Stimulated activated CD8-positive, alpha-beta memory T cell treated with anti-CD3 and anti-CD28 coated beads, Interleukin-12 subunit alpha, Interleukin-12 subunit beta, amount 100 ng/mL, for 1 hour (primary cell): ENCODE measurements around the gene DNHD1.

Experiments
- DNase-seq: peaks from one replicate; pipeline ENCODE4 v3.0.0-alpha.2; 2020; ENCODE audit warnings: low read depth

DNHD1 gene, protein sequence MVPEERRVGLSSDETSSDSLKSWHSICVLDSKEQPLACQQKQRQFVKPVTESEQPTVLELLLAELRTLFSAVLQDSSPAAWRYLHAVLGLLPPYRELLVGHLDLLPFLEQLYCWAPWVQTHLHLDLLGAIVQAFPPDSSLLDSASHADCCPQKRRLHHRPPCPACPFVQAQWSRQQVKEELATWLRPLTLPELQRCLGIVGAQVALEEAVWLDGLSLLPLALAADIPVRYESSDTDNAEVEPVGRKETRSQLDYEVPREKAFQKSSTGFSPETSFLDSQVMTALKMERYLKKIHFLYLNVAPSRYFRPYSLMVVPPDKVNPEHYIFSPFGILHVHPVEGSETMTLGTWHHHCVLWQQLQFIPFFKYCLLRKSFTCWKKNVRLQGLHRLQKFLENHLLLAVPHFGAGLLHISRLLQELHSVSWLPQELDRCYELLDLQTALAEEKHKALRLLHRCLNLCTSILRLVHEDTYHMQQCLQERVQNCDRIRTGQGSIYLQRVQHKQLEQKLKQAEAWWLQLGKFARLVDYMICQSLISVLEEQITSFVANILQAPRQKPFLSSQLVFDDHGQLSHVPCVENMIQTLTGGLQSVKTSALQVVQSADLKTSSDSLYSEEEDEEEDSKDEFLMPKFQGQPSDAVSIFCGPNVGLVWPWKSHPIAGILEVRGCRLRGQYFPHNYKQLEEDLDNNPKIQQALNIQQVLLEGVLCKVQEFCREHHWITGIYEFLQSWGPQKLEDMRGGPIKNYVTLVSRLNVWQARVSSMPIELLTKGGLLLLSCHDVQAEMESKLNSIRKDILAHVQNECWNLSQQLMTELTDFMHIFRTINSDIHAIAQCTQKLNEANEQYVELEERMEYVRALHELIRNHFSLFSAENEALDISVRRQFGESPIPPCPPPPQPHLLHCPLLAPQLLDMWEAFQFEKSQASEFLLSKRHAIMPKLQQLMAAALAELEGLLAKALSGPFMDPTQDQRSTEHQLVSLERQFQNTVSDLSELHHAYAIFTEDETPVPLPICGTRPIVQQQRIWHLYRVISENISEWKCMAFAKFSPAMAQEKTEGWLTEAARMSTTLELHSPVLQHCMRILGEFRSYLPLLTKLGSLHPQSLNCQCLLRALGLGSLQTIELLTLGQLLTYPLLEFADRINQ (N-terminal part only)

DNA sequence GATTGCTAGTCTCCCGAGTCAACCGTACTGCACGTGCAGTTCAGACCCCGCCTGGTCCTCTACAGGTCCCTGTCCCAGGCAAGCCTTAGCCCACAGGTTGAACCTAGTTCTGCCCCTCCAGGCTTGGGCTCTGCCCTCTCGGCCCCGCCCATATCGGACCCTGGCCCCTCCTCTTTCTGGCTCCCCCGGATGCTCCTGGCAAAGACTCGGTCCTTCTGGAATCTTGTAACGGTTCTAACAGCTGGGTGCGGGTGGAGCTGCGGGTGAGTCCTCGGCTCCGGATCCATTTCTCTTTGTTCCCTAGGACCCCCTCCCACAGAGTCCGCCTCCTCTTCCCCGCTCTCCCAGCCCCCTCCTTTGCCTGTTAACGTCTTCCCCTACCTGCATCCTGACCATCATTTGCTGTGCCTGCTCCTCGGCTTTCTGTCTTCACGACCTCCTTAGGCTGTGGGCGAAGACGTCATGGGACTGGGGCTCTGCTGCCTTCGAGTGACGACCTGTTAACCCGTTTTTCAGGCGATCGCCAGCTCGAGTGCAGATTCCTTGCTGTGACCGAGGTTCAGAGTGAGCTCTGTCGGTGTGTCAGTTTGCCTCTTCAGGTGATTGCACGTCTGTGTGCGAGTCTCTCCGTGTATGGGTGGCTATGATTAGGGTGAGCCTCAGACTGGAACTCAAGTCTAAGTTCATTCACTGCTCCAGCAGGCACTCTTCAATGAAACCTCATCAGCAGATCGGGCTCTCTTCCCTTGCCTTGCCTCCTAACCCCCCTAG is at the start of gene DNHD1:
Gene DNHD1 (plus strand): TSS at position 212 of the 771 bp plus-strand sequence. CDS start 936 bp downstream, outside the sequence.
- no peak for DNase-seq

DNA sequence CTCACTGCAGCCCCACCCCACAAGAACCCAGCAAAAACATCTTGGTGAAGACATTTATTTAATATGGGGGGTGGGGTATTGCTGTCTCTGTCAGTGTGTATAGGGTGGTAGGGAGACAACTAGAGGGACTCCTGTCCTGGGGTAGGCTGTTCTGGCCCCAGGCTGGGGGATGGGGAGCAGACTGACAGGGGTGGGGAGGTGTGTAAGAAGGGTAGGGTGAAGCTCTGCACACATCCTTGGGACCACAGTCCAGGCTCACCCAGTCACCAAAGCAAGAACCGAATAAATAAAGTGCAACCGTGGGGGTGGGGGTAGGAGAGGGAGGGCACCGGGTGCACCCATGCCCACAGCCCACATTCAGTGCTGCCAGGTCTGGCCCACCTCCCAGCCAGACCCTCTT is 48.5 kb upstream of the DNHD1 start:
- no peak for DNase-seq

DNA sequence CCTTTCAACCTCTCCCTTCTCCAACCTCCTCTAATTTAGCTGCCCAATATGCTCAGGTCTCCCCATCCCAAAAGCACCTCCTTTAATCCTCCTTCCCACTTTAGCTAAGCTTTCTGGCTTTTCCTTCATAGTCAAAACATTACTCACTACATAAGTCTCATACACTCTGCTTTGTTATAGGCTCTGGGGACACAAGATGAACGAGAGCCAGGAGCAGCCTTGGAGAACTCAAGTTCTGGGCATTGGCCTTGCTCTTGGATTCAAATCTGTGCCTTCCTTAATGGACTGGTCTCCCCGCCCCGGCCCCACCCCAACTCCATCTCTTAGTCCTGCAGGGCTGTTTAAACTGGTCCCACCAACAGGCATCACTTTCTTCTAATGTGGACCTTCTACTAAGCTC is 44.9 kb upstream of the DNHD1 start:
- DNase-seq, result no peak

GRCh38 chr11:6453152-6453551 is 43.9 kb upstream of the DNHD1 start:
- DNase-seq, result no peak

DNA sequence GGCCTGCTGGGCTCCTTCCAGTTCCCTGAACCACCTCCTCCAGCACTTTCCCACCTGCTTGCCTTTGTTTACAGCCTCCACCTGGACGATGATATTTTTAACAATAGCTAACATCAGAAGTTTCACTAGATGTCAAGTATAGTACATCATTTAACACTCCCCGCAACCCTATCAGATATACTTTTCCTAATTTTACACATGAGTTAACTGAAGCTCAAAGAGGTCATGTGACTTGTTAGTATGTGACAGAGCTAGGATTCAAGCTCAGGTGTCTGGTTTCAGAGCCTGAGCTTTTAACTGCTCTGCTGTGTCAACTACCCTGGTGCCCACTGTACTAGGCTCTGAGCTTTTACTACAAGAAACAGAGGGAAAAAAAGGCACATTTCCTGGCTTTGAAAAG is 42.0 kb upstream of the DNHD1 start:
- no peak for DNase-seq

- no peak for DNase-seq
Observed at GRCh38 chr11:6456361-6457073, 40.6 kb upstream of the DNHD1 start.

GRCh38 chr11:6457581-6458320 is 39.3 kb upstream of the DNHD1 start:
- no peak for DNase-seq

DNA sequence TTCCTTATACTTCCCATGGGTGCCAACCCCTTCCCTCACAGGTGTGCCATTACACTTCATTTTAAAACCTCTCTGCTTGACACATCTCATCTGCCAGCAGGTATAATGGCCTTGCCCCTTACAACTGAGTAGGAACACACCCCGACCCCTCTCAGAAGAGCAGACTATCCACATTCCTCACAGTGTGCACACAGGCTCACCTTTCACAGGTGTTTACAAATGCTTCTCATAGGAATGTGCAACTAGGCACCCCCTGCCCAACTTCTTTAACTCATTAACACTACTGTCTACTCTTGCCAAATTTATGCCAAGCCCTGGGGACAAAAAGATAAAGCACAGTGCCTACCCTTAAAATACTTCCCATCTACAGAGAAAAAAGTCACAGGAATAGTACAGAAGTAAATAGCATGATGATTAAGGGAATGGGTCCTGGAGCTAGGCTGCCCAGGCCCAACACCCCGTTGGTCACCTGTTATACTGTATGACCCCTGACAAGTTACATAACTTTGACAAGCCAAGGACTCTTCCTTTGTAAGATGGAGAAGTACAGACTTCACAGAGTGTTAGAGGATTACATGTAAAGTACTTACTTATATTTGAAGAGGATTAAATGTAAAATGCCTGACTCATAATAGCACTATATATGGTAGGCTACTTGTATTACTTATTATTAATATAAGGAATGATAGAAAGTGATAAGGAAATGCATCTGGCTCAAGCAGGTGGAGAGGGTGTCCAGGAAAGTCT is 38.6 kb upstream of the DNHD1 start:
- DNase-seq, result no peak

DNA sequence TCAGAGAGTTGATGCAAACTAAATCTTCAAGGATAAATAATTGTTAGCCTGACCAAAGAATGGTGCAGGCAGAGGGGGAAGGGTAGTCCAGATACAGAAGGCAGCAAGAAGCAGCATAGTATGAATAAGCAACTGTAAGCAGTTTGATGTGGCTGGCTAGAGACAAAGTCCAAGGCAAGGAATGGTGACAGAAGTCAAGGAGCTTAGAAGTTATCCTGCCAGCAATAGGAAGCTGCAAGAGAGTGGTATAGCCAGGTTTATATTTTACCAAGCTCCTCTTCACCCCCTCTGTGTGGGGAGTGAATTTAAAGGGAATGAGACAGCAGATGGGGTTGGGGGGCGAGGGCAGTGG is 38.0 kb upstream of the DNHD1 start:
- DNase-seq, result no peak

DNA sequence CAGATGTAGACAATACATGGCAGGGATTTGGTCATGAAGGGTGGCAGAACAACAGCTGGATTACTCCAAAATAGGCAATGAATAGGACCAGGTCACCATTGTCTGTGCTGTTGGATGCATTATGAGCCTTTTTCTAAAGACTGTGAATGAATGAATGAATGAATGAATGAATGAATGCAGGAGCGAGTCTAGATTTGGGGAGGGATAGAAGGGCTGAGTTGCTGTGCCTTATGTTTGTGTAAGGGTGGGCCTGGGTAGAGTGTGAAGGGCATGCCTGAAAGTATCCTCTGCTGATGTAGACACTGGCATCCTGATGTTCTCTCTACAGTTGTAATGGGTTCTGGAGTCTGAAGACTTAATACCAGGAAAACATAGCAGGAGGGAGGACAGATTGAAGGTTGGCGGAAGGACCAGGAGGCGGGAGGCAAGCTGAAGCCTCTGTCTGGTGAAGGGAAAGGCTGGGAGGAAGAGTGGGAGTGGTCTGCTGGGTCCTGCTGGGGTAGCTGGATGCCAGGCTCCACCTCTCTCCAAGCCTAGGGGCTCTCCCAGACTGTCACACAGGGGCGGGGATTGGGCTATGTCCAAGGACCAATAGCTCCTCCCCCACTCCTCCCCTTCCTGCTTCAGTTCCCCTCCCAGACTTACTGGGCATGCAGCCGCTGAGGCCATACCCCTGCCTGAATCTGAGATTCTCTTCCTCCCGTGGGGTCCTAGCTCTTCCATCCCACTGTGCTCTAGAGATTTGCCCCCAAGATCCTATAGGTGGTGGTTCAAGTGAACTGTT is 28.2 kb upstream of the DNHD1 start:
- DNase-seq, result no peak

GRCh38 chr11:6469599-6469998 is 27.5 kb upstream of the DNHD1 start:
- no peak for DNase-seq

GRCh38 chr11:6472934-6473333 is 24.1 kb upstream of the DNHD1 start:
- DNase-seq, result no peak

DNA sequence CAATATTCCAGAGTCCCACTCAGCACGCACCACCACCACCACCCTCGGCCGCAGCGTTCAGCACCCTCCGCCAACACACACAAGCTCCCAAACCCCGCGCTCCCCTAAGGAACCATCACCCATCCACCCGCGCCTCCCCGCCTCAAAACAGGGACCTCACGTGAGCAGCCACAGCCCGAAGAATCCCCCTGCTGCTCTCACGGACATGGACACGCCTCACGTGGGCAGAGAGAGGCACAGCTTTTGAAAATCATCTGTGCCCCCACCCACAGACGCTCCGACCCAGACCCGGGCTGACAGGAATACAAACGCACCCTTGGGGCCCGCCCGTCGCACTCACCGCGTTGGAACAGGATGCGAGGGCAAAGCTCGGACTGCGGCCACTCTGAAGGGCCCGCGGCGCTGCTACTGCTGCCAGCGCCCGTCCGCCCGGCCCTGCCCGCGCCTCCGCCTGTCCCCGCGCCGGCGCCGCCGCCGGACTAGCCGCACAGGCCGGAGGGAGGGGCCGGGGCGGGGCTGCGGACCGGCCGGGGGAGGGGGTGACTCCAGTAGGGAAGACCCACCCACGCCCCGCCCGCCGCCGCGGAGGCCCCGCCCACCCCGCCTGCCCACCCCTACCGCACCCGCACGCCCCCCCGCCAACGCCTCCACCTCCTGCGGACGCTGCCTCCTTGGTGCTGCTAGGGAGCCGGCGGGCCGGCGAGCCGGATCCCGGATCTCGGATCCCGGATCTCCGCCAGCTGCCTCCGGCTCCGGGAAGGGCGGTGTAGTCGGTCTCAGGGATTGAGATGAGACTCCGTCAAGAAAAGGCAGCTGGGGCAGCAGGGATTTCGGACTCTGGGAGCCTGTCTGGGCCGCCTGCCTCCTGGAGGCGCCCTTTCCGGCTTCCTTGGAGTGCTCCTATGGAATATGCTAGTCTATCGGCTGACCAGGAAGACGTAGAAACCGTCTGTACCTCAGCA is 23.3 kb upstream of the DNHD1 start, which contains the start of gene TRIM3:
Gene TRIM3 (minus strand): TSS at position 491 of the 962 bp plus-strand sequence. CDS start 8,246 bp downstream, outside the sequence.
- DNase-seq, result peak; percentile 54

DNA sequence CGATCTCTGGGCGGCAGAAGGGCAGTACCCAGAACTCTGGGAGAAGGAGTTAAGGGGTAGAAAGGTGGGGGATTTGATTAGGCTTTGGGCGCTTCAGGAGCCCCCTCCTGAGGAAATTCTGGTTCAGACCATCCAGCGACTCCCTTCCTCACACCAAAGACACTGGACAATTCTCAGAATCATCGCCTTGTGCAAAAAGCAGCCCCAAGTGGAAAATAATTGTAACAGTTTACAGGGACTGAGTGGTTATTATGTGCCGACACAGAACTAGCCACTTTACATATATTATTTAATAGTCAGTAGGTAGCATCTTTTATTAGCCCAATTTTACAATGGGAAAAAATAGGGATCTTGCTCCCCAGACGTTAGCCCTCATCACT is 22.7 kb upstream of the DNHD1 start:
- DNase-seq, result no peak

GRCh38 chr11:6474806-6475500 is 22.1 kb upstream of the DNHD1 start:
- no peak for DNase-seq

GRCh38 chr11:6475936-6476335 is 21.1 kb upstream of the DNHD1 start:
- no peak for DNase-seq

- DNase-seq, result no peak
Observed at GRCh38 chr11:6476571-6476970, 20.5 kb upstream of the DNHD1 start.
